ACHN (cell line): Measurements from ENCODE around the gene CIITA.
A peak's percentile ranks its signal among the peaks of the same experiment; 100 is the strongest.

Experiments used
- DNase-seq: peaks from one replicate; pipeline ENCODE4 v3.0.0-alpha.2; 2015
- in situ Hi-C: cut with HindIII; loops from 2 replicates; pipeline ENCODE4 v1.10.0; 2017; ENCODE audit warnings: low sequenced_read_pairs, low pct_ligation_motif_present, low pct_unique_long_range_greater_than_20kb

CIITA gene

DNA sequence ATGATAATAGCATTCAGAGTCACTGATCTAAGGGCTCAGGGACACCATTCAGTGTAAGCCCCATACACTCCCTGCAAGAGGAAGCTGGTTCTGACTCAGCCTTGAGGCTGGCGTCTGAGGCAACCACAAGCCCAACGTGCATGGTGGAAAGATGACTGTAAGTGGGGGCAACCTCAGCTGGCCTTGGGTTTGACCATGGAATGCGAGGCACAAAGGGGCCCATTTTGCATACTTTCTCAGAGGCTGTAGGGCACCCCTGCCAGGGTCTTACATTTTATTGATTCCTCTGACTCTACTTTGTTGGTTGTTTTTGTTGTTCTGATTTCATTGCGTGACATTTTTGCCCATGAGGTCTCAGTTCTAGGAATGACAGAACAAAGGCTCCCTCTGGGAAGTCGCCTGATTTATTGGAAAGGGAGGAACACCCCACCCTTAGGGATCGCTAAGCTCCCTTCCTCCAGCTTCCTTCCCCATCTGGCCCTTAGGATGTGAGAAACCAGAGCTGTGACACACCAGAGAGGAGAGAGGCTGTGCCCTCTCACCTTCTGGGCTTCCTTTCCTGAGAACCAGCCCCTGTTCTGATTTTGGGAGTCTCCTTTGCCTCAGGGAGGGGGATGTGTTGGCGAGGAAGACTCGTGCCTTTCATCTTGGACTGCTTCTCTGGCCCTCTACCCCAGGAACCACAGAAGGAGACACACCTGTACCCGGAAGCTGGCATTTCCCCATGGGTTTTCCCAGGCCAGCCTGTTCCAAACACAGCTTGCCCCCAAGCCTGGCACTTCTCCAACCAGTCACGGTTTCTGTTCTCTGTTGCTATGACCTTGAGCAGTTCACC lies 5.6 kb upstream of the CIITA start:
- in situ Hi-C loops: no loop called here
- DNase-seq: peak; percentile 81

DNA sequence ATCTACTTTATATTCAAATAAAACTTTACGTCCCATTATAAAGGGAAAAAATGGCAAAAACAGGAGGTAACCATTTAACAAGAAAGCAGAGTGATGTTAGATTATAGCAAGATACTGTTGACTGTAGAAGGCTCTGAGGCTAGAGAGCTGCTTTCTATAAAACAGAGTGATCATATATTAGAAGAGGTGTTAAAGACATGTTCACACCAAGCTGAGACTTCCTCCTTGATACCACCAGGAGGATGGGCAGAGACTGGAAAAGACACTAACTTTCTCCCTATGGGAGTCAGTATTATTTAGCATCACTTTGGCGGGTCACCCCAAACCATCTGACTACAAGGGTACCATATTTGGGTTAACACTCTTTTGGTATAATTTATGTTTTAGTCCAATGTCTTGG lies 687 bp upstream of the CIITA start:
- in situ Hi-C loops: no loop called here
- no peak for DNase-seq

DNA sequence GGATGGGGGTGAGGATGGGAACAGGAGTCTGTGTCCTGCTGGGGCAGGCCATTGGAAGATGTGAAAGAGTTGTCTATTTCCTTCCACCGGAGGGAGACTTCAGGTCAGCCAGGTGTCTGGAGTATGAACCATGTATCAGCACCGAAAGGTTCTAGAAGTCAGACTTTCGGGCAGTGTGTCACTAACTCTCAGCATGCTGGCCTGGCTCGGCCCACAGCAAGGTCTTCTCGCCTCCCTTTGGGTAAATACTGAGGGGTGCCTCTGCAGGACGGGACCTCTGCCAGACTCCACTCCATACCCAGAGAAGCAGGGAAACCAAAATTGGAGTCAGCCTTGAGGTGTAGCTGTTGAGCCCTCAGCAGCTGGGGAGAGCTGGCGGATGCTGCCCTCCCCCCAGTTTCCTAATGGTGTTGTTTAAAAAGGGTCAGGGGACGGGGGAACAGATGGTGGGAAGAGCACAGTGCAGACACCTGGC lies 507 bp downstream of the CIITA start:
- no peak for DNase-seq
- in situ Hi-C loops: no loop called here

DNA sequence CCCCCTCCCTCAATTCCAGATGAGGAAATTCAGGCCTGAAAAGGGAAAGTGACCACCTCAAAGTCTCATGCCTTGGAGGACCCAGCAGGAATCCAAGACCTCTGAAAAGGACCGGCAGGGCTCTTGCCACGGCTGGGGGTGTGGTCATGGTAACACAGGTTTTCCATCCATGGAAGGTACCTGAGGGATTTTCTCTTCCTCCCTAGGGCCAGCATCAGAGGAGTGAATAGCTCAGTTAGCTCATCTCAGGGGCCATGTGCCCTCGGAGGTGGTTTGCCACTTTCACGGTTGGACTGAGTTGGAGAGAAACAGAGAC lies 1.3 kb downstream of the CIITA start:
- no peak for DNase-seq
- in situ Hi-C loops: no loop called here

DNA sequence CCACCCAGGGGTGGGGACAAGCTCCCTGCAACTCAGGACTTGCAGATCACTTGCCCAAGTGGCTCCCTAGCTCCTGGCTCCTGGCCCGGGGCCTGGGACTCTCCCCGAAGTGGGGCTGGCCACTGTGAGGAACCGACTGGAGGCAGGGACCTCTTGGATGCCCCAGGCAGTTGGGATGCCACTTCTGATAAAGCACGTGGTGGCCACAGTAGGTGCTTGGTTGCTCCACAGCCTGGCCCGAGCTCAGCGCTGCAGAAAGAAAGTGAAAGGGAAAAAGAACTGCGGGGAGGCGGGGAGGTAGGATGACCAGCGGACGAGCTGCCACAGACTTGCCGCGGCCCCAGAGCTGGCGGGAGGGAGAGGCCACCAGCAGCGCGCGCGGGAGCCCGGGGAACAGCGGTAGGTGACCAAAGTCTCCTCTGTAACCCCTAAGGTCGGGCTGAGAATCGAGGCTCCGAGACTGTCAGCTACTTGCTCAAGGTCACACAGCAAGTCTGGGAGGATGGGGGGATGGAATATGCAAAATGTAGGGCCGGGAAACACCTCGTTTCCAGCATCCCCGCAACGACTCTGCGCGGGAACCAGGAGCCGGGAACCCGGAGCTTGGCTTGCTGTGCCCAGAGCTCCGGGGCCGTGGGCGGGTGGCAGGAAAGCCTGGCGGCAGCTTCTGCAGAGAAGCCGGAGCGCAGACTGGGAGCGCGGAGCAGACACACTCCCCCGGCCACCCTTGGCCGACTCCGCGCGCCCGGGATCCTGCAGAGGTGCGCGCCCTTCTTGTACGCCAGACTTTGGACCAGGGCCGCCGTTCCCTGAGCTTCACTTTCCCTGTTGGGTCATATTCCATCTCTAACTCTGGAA lies 1.9 kb downstream of the CIITA start:
- in situ Hi-C loops: no loop called here
- DNase-seq: peak; percentile 51

DNA sequence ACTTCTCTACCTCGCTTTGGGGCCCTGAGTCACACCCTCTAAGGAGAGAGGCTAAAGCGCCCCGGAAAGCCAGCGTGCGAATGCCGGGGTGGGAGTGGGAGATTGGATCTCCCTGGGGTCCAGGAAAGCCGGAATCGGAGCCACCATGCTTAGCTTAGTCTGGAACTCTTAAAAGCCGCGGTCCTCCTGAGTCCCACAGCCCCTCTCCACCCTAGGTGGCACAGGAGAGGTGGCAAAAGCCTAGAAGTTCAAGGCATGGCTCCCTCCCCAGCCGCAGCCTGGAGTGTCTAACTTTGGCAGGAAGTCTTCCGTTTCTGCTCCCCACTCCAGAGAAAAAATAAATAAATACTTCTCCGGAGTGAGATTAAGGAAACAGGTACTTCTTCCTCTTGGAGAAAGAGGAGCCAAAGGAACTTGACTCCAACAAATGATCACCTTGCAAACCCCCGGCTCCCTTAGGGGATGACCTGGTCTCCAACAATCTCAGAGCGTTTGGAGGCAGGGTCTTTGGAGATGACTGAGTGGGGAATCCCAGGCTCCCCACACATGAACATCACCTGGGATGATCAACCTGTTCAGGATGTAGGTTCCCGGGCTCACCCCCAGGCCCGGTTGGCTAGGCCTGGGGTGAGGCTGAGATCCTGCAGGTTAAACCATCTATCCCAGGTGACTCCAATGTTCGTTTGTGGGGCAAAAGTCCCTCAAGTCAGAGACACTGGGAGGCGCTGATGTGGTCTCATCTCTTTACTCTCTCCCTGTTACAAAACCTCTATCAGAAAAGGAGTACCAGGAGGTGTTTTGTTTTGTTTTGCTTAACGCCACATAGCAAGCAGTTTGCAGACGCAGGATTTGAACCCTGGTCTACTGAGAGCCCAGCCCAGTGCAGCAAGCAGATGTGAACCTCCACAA lies 2.9 kb downstream of the CIITA start:
- DNase-seq: no peak
- in situ Hi-C loops: no loop called here

DNA sequence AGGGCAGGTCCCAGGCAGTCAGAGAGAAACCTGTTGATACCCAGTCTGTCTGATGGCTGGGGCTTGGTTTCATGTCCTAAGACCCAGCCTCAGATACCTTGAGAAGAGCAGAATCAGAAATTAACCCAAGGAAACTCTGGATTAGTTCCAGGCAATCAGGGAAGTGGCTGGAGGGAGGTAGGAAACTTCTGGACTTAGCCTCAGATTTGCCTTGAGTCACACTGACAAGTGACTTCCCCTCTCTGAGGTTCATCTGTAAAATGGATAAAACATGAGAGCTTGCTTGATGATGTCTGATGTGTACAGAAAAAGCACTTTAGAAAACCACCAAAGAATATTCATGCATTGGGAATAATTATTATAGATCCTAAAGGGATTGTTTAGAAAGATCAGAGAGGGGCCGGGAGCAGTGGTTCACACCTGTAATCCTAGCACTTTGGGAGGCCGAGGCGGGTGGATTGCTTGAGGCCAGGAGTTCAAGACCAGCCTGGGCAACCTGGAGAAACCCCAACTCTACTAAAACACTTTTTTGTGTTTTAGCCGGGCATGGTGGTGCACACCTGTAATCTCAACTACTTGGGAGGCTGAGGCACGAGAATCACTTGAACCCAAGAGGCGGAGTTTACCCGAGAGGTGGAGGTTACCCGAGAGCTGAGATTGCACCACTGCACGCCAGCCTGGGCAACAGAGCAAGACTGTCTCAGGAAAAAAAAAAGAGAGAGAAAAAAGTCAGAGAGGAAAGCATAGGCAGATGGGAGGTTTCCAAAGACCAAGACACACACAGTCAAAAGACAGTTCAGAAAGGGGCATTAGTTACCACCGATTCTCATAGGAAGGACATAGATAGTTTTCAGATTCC lies 3.8 kb downstream of the CIITA start:
- no peak for DNase-seq
- in situ Hi-C loops: no loop called here

DNA sequence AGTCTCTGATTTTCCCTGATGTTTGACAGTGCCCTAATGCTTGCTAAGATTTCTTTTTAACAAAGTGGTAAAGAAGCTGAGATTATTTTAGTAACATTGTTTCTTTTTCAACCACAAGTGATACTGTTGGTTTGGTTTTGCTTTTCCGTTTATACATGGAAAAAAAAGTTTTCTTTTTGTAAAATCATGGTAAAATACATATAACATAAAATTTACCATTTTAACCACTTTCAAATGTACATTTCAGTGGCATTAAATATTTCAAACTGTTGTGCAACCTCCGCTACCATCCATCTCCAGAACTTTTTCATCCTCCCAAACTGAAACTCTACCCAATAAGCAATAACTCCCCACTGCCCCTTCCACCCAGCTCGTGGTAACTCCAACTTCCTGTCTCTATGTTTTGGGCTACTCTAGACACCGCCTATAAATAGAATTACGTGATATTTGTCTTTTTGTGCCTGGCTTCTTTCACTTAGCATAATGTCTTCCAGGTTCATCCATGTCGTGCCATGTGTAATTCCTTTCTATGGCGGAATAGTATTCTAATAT lies 4.6 kb downstream of the CIITA start:
- in situ Hi-C loops: no loop called here

DNA sequence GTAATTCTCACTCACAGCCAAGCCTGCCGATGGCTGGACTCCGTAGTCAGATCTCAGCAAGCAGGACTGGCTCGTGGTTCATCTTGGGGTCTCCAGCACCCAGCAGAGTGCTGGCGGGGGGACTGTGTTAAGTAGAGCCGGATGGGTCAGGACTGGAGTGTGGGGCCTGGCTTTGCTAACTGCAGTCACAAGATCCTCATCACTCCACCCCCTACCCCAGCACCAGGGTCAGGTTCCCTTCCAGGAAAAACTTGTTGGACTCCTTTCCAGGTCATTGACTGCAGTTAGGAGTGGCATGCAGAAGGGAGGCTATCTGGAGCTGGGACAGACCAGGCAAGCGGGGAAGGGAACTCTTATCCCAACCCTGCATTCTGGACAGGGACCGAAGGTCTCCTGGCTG lies 6.0 kb downstream of the CIITA start:
- DNase-seq: no peak
- in situ Hi-C loops: no loop called here

More for the DNA sequence above, 4.6 kb downstream of the CIITA start:
- DNase-seq: no peak

DNA sequence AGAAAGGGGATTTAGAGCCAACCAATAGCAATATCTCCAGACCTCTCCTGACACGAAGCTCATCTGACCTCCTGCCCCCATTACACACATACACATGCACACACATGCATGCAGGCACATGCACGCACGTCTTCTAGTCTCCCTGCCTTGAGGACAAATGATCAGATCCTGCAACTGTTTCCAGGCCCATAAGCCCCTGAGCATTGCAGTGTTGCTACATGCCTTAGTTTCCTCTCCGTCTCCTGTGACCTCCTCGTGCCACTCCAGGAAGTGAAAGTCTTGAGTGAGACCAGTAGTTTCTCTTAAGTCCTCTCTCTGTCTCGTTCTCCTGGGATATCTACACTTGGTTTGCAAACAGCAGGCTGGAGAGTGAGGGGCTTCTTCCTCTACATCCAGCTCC lies 8.2 kb downstream of the CIITA start:
- in situ Hi-C loops: no loop called here

DNA sequence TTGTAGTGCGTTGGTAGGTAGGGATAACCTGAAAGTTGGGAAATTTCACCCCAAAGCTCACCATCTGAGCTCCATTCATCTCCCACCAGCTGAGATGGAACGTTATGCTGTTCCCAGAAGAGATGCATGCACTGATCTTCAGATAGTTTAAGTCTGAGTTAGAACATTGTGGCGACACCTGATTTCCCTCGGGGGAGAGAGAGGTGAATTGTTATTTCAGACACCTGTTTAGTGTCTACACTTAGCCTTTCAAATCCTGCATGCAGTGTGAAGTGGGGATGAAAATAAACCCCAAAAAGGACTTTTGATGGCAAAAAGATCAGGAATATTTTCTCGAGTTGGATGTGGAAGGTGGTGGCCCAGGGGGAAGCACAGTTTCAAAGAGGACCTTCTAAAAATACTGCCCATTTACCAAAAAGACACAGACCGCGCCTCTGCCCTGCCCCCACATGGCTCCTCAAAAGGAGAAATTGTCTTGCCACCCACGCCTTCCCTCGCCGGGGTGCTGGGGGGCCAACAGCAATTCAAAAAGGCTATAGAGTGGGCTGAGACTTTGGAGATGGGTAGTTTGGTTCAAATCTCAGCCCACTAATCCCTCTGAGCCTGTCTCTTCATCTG lies 11.4 kb downstream of the CIITA start:
- in situ Hi-C loops: no loop called here
- no peak for DNase-seq

More for the DNA sequence above, 8.2 kb downstream of the CIITA start:
- no peak for DNase-seq

DNA sequence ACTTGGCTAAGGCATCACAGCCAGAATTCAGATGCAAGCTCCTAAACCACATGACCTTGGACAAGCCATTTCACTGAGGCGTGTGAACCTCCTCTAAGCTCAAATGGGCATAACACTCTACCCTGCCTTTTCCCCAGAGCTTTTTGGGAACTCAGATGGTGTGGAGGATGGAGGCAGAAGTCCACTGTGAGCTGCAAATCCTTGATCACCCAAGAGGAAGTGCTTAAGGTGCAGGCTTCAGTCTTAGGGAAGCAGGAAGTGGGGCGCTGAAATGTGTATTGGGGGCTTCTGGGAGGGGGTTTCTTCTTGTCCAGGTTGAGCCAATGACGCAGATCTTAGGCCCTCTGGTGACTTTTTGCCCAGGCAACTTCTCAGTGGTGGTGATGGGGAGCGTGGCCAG lies 12.9 kb downstream of the CIITA start:
- no peak for DNase-seq
- in situ Hi-C loops: no loop called here

DNA sequence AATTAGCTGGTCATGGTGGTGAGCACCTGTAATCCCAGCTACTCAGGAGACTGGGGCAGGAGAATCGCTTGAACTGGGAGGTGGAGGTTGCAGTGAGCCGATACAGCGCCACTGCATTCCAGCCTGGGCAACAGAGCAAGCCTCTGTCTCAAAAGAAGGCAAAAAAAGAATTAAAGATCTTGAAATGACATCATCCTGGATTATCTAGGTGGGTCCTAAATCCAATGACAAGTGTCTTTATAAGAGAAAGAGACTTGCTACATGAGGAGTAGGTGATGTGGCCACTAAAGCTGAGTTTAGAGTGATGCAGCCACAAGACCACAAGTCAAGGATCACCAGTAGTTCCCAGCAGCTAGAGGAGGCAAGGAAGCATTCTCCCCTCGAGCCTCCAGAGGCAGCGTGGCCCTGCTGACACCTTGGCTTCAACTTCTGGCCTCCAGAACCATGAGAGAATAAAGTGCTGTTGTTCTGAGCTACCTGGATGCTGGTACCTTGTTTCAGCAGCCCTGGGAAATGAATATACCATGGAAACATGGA lies 15.8 kb downstream of the CIITA start:
- no peak for DNase-seq
- in situ Hi-C loops: no loop called here

DNA sequence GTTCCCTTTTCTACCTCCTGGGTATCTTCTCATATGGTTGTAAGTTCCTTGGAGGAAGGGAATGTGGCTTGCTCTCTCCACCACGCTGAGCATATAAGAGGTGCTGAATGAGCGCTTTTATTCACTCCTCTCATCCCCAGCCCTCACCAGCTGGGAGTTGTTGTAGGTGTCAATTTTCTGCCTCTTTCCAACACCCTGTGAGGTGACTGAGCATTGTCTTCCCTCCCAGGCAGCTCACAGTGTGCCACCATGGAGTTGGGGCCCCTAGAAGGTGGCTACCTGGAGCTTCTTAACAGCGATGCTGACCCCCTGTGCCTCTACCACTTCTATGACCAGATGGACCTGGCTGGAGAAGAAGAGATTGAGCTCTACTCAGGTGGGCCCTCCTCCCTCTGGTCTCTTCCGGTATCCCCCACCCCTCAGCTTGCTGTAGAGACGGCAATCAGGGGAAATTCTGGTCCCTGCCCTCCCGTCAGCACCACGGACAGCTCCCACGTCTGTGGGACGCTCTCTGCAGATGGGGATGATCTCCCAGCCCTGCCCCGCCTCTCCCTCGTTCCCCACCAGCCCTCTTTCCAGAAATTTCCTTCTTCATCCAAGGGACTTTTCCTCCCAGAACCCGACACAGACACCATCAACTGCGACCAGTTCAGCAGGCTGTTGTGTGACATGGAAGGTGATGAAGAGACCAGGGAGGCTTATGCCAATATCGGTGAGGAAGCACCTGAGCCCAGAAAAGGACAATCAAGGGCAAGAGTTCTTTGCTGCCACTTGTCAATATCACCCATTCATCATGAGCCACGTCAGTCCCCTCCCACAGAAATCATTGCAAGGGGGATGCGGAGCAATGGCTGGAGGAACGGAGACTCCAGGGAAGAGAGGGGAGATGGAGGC lies 18.3 kb downstream of the CIITA start:
- in situ Hi-C loops: no loop called here
- peak; percentile 61 for DNase-seq

DNA sequence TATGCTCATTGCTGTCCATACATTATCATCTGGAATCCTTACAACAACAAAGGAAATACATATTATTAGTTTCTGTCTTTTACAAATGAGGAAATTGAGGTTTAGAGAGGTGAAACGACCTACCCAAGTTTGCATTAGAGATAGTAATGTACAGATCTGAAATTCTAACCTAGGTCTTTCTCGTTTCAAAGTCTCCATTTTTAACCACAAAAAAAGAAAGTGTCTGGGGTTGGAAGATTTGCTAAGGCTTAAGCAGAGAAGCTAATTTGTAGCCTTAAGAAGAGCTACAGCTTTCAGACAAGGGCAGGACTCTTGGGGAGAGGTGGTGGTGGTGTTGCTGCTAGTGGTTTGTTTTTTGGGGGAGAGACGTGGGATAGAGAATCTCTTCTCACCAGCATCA lies 19.2 kb downstream of the CIITA start:
- no peak for DNase-seq
- in situ Hi-C loops: no loop called here

DNA sequence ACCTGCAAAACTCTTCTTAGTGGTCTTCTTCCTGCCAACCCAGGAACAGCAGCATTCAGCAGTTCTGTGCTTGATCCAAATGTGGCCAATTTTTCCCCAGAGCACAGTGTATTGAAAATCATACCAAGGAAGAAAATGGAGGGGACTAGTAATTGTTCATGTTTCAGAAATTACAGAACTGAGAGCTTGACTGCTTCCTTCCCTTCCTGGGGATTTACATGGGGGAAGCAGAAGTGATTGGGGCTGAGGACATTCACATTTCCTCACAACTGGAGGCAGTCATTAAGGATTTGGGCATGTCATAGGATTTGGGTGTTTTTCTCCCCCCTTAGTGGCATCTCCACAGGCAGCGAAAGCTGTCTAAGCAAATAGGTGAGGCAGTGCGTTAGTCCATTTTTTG lies 19.7 kb downstream of the CIITA start:
- in situ Hi-C loops: no loop called here

More for the DNA sequence above, 19.7 kb downstream of the CIITA start:
- DNase-seq: no peak
